ENCODE data around the gene EIF4E1B. TPM values are rescaled to one million over a fixed set of nuclear protein-coding genes. Genes with fewer than 3 reads are reported as not detected.
"Not testable (repeated sequence)": the region's sequence is repeated elsewhere in the genome, so short reads cannot be mapped to it uniquely, and the experiment has no call there.

The EIF4E1B gene, protein sequence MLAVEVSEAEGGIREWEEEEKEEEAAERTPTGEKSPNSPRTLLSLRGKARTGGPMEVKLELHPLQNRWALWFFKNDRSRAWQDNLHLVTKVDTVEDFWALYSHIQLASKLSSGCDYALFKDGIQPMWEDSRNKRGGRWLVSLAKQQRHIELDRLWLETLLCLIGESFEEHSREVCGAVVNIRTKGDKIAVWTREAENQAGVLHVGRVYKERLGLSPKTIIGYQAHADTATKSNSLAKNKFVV
- total RNA-seq (2014; rRNA removed; shearing (Covaris generic)), result not detected in 2 replicates

DNA sequence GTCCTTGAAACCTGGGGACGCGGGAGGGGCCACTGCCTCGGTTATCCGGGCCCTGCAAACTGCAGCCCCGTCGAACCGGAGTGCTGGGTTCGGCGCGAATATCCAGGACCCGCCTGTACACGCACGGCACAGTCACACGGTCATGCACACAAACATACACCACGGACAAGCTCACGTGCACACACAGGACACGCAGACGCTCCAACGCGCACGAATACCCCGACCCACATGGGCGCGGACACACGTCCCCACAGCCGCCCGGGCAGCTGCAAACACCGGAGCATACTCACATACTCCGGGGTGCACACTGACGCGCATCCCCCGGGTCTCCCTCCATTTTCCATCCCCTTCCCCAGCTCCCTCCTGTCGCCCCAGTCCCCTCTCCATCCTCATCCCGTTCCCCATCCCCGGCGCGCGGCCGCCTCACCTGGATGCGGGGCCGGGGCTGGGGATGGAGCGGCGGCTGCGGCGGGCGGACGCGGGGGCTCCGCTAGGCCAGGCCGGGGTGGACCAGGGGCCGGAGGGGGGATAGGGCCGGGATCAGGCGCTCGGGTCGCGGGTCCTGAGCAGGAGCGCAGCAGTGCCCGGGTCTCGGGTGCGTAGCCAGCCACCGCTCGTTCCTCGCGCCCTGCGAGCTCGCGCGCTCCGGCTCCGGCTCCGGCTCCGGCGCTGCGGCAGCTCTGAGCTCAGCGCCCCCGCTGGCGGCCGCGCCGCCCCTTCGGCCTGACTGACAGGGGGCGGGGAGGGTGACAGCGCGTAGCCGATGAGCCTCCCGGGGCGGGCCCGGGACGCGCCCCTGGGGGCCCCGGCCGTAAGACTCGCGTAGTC, at the start of gene EIF4E1B, which contains the start of gene SNCB:
EIF4E1B (plus strand) TSS at position 823 of the 828 bp plus-strand sequence. CDS start 12,113 bp downstream, outside the sequence.
SNCB (minus strand) TSS at position 682 of the 828 bp plus-strand sequence. CDS start 880 bp downstream, outside the sequence.
- no peak for DNase-seq (ENCODE audit: low read depth)

DNA sequence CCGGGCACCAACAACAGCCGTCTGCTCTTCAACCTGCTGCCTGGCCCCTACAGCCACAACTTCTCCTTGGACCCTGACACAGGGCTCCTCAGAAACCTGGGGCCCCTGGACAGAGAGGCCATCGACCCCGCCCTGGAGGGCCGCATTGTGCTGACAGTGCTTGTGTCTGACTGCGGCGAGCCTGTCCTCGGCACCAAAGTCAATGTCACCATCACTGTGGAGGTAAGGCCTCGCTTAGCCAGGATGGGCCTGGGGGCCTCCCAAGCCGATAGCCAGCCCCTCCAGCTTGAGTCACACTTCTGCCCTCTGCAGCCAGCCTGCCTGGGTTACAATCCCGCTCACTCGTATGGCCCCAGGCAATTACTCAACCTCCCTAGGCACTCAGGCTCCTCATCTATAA, 49.1 kb upstream of the EIF4E1B start:
- DNase-seq (ENCODE audit: low read depth), result no peak

DNA sequence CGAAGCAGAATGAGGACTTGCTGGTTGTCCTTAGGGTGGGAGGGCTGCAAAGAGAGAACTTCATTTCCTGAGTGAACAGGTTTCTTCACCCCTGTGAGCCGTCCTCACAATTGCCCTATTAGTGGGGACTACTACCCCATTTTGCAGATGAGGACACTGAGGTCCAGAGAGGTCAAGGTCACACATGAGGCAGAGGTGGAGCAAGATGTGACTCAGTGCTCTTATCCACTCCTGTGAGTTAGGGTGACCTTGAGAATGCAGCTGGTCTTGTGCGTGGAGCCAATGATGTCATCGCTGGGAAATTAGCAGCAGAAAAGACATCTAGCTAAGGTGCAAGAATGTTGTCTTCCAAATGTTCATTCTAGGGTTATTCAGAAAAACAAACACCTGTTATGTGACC, 47.4 kb upstream of the EIF4E1B start:
- DNase-seq (ENCODE audit: low read depth), result no peak

DNA sequence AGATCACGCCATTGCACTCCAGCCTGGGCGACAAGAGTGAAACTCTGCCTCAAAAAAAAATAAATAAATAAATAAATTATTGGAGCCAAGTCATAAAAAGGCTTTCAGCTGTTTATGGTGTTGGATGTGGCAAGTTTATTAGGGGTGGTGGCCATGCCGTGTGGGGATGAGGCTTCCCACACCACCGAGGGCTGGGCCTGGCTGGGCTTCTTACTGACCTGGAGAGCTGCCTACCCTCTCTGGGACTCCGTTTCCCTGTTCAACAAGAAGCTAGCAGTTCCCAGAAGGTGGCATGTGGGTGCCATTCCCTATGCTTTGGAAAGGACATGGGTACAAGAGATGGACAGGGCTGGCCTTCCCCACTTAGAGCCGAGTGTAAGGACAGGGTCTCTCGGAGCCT, 43.1 kb upstream of the EIF4E1B start:
- DNase-seq (ENCODE audit: low read depth), result no peak

DNA sequence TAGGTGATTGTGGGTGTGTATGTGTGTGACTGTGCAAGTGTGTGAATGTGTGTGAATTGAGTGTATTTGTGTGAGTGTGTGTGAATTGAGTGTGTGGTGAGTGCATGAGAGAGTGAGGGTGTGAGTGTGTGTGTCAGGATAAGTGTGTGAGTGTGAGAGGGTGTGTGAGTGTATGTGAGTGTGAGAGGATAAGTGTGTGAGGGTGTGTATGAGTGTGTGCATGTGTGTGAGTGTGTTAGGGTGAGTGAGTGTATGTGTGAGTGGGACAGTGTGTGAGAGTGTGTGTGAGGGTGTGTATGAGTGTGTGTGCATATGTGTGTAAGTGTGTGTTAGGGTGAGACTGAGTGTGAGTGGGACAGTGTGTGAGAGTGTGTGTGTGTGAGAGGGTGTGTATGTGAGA, 42.2 kb upstream of the EIF4E1B start:
- no peak for DNase-seq (ENCODE audit: low read depth)

DNA sequence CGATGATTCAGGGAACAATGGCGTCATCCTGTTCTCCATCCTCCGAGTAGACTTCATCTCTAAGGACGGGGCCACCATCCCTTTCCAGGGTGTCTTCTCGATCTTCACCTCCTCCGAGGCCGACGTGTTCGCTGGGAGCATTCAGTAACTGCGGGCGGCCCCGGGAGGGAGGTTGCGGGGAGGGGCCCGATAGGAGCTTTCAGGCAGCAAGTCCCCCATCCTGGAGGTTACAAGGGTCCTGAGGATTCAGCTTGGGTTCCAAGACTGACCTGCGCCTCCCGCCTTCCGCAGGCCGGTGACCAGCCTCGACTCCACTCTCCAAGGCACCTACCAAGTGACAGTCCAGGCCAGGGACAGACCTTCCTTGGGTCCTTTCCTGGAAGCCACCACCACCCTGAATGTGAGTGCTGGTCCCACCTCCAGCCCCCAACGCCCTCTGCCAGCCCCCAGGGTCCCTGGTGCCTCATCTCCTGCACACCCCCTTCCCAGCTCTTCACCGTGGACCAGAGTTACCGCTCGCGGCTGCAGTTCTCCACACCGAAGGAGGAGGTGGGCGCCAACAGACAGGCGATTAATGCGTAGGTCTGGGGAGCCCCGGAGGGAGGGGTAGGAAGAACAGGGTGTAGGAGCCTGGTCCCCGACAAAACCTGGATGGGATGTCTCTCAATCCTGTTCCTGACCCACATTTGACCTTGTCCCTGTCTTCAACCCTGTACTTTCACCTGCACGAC, 41.3 kb upstream of the EIF4E1B start:
- no peak for DNase-seq (ENCODE audit: low read depth)

DNA sequence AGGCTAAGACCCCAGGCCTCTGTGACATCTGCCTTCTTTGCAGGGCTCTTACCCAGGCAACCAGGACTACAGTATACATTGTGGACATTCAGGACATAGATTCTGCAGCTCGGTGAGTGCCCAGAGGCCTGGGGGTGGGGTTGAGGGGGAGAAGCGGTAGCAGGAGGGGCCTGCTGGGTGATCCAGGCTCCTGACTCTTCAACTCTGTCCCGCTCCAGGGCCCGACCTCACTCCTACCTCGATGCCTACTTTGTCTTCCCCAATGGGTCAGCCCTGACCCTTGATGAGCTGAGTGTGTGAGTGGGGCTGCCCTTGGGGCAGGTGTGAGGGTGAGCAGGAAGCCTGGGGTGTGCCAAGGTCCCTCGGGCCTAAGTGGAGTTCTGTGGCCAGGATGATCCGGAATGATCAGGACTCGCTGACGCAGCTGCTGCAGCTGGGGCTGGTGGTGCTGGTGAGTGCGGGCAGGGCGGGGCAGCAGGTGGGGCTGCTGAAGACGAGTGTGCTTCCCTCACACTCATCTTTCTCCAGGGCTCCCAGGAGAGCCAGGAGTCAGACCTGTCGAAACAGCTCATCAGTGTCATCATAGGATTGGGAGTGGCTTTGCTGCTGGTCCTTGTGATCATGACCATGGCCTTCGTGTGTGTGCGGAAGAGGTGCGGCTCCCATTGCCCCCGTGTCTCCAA, 40.3 kb upstream of the EIF4E1B start:
- no peak for DNase-seq (ENCODE audit: low read depth)

DNA sequence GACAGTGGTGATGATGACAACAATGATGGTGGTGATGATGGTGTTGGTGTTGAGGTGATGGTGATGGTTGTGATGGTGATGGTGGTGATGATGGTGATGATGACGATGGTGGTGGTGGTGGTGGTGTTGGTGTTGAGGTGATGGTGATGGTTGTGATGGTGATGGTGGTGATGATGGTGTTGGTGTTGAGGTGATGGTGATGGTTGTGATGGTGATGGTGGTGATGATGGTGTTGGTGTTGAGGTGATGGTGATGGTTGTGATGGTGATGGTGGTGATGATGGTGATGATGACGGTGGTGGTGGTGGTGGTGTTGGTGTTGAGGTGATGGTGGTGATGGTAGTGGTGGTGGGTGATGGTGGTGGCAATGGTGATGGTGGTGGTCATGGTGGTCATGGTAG, 38.8 kb upstream of the EIF4E1B start:
- DNase-seq (ENCODE audit: low read depth), result not testable (repeated sequence)

DNA sequence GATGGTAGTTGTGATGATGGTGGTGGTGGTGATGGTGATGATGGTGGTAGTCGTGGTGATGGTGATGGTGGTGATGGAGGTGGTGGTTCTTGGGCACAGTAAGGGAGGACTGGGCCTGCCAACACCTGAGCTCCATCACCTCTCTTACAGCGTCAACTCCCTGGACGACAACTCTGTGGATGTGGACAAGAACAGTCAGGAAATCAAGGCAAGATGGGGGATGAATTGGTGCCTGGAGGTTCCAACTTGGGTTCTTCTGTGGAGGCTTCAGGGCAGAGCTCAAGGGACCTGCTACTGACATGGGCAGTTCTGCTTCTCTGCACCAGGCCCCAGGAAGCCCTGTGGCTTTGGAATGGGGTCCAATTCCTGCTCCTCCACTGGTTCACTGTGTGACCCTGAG, 37.9 kb upstream of the EIF4E1B start:
- DNase-seq (ENCODE audit: low read depth), result no peak

DNA sequence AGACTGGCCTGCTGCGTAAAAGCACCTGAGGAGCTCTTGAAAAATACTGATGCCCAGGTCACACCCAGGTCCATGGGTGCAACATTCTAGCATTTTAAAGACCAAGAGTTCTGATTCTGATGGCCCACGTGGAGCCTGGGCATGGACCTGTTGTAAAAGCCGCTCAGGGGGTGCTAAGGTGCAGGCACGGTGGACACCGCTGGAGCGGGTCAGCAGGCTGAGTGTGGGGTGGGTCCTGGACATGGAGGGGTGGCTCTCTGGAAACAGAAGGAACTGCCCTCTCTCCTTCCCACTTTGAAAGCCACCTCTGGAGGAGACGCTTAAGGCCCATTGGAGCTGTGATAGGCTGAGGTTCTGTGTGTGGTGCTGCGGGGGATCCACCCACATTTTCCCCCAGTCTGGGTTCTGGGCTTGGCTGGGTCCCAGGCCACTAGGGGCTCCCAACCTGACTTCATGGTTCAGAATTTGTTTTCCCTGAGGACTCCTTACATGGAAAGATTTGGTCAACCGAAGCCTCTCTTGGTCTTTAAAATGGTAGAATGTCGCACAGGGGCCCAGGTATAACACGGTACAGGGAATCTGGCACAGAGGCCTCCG, 37.1 kb upstream of the EIF4E1B start:
- DNase-seq (ENCODE audit: low read depth), result no peak

DNA sequence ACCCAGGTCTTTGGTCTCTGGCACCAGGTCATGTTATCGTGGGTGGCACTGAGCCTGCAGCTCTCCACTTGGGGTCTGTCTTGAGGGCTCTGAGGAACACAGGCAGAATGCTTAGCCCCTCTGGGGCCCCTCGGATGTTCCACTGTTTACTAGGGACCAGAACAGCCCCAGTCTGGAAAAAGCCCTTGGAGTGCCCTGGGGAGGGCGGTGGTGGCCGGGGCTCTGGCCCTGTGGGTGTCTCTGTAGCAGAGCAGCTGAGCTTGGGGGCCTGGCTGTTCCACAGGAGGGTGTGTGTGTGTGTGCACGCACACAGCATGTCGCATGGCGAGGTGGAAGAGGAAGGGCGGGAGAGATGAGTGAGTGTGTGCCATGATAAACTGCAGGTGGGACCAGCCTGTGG, 35.9 kb upstream of the EIF4E1B start:
- DNase-seq (ENCODE audit: low read depth), result no peak

DNA sequence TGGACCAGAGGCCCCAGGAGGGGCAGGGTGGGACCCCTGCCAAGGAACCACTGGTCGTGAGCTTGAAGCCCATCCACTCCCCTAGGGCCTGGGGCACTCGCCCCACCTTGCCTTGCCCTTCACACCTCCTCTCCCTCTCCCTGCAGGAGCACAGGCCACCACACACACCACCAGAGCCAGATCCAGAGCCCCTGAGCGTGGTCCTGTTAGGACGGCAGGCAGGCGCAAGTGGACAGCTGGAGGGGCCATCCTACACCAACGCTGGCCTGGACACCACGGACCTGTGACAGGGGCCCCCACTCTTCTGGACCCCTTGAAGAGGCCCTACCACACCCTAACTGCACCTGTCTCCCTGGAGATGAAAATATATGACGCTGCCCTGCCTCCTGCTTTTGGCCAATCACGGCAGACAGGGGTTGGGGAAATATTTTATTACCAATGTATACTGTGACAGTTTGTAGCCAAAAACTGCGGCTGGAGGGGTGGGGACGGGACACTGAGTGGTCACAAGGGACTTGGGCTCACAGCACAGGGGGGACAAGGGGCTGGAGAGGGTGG, 35.0 kb upstream of the EIF4E1B start:
- DNase-seq (ENCODE audit: low read depth), result no peak

DNA sequence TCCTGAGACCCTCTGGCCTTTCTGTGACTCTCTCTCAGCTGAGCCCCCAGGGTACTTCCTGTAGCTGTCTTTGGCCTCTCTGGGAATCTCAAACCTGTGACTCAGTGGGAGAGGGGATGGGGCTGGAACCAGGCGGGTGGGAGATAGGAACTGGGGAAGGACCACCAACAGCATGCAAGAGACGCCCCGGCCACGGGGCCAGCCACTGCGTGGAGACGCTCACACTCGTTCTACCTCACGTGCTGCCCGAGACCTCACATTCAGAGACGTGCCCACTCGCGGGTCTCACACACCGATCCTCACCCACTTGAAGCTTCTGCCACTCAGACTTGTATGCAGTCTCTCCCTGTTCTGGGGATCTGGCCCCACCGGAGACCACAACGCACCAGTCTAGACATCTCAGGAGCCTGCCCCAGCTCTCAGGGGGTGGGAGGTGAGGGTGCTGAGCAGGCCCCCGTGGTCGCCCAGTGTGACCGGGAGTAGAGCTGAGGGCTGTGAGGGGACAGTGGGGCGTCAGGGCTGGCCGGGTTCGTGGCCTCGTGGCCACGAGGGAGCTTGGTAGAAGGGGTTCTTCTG, 34.3 kb upstream of the EIF4E1B start:
- no peak for DNase-seq (ENCODE audit: low read depth)

DNA sequence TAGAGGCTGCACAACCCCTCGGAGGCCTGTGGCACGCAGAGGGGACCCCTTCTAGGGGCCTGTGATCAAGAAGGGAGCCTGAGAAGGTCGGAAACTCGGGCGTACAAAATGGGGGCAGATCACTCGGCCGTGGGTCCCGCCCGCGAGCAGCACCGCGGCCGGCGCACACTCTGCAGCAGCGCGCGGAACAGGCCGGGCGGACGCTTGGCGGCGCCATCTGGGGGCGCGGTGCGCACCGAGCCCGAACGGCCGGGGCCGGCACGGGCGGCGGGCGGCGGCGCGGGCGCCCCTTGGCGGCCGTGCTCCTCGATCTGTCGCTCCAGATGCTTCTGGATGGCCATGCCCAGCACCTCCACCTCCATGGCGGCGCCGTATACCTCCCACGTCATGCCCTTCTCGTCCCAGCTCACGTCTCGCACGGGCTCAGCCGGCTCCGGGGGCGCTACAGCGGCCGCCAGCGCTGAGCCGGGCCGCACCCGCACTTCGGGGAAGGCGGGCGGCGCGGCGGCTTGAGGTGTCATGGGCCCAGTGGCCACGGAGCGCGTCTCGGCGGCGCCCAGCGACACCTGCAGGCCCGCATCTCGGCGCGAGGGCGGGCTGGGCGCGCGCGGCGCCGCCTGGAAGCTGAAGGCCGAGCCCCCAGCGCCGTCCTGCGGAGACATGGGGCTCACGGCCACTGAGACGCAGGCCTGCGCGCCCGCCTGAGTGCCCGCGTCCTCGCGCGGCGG, 33.6 kb upstream of the EIF4E1B start:
- no peak for DNase-seq (ENCODE audit: low read depth)

DNA sequence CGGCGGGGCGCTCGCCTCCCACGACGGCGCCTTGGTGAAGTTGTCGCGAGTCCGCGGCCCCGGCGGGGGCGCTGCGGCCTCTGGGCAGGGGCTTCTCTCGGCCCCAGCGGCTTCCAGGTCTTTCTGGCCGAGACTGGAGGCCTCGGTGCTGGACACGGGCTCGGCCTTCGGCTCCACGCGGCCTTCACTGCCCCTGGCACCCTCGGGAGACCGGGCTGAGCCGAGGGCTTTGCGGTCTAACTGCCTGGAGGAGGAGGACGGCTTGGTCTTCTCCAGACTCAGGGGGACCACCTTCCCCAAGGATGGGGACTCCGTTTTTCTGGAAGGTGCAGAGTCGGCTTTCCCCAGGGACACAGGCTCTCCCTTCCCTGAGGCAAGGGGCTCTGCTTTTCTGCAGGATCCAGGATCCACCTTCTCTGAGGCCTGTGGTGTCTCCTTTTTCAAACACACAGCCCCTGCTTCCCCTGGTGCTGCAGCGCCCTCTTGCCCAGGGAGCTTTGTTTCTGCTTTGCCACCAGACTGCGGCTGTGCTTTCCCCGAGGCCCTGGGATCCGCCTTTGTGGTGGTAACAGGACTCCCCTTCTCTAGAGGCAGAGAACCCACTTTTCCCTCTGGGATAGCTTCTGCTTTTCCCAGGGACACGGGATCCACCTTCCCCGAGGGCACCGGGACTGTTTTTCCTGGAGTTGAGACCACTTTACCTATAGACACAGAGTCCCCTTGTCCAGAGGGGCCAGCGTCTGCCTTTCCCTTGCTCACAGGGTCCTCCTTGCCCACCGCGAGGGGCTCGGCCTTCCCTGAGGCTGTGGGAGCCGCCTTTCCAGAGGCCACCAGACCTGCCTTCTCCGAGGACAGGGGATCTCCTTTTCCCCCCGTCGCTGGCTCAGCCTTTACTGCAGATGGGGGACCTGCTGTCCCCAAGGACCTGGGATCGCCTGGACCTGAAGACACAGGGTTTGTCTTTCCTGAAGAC, 32.8 kb upstream of the EIF4E1B start:
- no peak for DNase-seq (ENCODE audit: low read depth)

DNA sequence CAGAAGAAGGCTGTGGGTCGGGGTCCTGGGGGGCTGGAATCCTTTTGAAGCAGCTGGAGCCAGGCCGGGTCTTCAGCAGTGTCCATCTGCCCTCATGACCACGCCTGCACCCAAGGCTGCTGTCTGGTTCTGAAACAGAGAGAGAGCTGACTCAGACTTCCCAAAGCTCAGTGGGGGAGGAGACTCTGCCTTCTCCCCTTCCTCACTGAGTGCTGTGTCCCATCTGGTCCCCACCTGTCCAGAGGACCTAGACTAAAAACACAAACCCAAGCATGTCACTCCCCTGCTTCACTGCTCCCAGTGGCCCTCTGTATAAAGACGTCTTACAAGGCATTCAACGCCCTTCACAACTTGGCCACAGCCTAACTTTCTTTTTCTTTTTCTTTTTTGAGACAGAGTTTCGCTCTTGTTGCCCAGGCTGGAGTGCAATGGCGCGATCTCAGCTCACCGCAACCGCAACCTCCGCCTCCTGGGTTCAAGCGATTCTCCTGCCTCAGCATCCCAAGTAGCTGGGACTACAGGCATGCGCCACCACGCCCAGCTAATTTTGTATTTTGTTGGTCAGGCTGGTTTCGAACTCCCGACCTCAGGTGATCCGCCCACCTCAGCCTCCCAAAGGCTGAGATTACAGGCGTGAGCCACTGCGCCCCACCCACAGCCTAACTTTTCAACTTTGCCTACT, 30.6 kb upstream of the EIF4E1B start:
- DNase-seq (ENCODE audit: low read depth), result peak; percentile 58

DNA sequence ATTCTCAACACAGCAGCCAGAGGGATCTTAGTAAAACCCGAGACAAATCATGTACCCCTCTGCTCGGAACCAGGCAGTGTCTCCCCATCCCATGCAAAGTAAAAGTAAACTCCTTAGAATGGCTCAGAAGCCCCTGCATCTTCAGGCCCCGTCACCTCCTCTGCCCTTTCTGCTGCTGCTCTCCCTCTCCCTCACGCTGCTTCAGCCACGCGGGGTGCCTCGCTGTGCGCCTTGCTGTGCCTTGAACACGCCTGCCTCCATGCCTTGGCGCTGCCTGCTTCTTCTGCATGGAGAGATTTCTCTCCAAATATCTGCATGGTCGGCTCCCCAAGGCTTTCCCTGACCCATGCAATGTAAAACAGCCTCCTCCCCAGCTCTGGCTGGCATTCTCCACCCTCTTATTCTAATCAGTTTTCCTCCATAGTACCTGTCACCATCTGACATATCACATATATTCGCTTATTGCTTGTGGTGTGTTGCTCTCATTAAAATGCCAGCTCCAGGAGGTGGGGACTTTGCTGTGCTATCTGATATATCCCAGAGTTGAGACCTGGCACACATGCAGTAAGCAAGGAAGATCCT, 28.5 kb upstream of the EIF4E1B start:
- no peak for DNase-seq (ENCODE audit: low read depth)

DNA sequence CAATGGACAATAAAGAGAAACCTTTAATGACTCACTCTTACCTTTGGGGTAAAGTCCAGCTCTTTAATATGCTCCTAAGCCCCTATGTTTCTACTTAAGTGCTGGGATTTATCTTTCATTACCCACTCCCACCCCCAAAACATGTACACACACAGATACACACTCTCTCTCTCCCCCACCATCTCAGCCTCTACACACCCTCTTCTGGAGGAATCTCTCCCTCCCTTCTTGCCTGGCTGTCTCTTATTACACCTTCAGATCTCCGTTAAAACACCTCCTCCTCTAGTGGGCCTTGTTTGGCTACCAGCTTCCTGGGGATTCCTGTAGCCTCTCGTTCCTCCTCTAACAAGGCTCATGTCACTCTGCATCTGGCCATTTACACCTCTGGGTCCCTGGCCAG, 27.4 kb upstream of the EIF4E1B start:
- DNase-seq (ENCODE audit: low read depth), result no peak

Measured in RPMI7951 (cell line).